GM18858 (cell line): ENCODE measurements around the gene THSD4.

Experiments
- ATAC-seq: cut with Tn5 transposase; IDR thresholded peaks from one replicate; pipeline ENCODE4 v1.9.1; 2021; ENCODE audit not compliant: unreplicated experiment

Gene THSD4

DNA sequence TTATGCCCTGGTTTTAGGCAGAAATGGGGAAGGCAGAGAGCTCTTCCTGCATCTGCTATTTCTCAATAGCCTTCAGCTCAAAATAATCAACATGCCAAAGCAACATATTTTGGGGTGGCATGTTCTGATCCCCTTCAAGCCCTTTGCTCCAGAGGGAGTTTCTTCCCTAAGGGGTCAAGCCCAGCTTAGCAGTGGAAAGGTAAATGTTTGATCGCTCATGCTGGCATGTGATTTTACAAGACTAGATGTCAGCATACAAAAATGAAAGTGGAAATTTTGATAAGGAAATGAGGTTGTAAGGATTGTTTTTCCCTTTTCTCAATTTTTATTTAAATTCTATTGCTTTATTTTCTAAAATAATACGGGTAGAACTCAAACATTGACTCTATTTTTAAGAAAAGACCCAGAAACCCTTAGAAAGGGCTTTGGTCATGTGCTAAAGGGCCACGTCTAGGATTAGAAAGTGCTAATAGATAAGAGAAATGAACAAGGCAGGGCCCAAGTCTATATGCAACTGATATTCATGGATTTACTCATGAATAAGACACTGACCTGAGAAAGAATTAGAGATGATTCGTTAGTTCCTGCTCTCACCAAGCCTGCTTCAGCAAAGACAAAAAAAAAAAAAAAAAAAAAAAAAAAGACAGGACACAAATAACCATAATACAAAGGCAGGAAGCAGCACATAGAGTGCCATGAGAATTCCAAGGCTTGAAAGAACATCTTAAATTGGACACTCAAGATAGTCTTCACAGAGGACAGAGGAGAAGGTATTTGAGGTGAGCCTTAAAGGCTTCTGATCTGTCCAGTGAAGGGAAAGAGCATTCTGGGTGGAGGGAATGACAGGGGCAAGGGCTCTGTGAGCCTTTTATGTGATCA lies 640.1 kb downstream of the THSD4 start:
- no peak for ATAC-seq

GRCh38 chr15:71756599-71757352 lies 641.5 kb downstream of the THSD4 start:
- no peak for ATAC-seq

GRCh38 chr15:71757741-71758530 lies 642.7 kb downstream of the THSD4 start:
- no peak for ATAC-seq

DNA sequence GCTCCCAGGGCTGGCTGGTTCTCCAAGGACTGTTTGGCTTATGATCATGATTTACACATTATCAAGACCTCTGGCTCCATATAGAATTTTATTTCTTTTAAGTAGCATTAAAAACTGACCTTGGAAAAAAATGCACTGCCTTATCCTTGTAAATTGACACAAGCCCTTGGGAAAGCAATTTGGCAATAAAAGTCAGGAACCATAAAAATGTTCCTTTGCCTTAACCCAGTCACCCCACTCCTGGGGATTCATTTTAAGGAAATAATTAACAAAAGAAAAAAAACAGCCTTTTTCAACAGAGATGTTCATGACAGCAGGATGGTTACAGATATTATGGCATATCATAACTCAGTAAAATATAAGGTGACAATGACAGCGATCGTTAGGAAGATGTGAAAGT lies 643.4 kb downstream of the THSD4 start:
- no peak for ATAC-seq

DNA sequence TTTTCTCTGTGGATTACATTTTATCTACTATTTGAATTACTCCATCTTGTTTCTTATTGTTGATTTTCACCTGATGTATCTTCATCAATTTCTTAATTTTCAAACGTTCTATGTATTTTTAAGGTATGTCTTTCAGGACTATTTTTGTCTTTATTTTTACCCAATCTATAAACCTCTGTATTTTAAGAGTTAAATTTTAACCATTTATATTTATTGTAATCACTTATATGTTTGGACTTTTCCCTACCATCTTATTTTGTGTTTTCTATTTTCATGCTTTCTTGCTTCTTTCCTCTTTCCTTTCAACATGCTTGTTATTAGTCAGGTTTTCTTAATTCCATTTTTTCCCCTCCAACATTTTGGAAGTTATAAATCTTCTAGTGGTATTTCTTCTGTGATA lies 645.6 kb downstream of the THSD4 start:
- no peak for ATAC-seq

DNA sequence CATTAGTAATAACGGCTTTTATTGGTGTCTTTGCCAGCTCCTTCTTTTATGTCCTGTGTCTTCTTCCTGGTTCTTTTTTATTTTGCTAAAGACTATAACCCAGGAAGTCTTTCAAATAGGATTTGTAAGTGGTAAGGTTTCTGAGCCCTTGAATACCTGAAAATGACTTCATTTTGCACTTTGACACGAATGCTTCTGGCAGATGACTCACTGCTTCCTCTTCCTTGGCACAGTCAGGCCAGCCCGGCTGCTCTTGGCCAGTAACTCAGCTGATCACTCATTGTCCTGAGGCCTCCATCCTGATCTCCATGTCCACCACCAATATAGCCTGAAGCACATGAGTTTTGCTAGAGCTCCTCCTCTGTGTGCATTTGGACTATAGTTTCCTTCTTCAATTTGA lies 646.4 kb downstream of the THSD4 start:
- ATAC-seq, result no peak

GRCh38 chr15:71768184-71768583 lies 652.9 kb downstream of the THSD4 start:
- no peak for ATAC-seq

GRCh38 chr15:71773206-71773859 lies 658.1 kb downstream of the THSD4 start:
- ATAC-seq, result no peak

DNA sequence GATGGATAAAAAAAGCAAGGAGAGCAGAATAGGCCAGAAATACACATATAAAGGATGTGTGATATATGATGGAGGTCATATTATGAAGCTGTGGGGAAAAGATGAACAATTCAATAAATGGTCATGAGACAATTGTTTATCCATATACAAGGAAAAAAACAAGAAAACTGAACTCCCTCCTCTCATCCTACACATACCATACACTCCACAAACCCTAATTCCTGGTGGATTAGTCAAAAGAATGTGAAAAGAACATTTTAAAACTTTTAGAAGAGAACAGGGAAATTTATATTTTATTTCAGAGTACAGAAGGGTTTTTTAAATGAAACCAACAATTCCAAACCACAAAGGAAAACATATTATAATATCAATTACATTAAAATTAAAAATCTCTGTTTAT lies 660.6 kb downstream of the THSD4 start:
- ATAC-seq, result no peak

DNA sequence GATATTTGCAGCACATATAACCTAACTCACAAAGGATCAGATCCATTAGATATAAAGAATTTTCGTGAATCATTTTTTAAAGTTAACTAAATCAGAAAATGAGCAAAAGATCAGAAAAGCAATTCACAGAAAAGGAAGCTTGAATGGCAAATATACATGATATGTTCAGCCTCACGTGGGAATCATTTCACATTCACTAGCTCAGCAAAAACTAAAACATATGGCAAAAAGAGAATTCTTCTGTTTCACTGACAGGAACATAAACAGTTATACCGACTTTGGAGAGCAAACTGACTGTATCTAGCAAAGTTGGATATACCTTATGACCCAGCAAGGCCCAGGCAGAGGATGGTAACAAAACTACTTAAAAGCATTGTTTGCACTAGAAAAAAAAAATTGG lies 661.0 kb downstream of the THSD4 start:
- ATAC-seq, result no peak

DNA sequence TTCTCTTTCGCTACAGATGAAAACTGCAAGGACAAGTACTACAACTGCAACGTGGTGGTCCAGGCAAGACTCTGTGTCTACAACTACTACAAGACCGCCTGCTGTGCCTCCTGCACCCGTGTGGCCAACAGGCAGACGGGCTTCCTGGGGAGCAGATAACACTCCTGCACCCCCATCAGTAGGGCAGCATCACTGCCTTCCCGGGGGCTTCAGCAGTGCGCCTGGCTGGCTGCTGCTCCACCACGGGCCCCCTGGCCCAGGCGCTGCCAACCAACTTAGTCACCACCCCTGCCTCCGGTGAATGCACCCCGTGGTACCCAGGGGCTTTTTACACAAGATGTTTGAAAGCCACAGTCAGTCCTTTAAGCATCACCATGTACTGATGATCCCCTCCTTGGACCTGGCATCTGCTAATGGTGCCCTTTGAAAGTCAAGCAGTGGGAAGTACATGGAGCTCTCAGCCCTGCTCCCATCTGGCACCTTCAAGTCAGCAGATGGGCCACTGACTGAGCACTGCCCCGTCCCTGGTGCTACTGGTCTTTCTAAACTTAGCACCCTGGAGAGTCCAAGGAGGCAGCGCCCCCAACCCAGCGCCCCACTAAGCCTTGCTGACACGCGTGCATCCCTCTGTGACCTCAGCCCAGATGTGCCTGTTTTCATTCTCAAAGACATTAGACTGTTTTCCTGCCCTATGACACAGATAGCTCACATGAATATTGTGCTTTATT lies 662.1 kb downstream of the THSD4 start:
- ATAC-seq, result no peak

DNA sequence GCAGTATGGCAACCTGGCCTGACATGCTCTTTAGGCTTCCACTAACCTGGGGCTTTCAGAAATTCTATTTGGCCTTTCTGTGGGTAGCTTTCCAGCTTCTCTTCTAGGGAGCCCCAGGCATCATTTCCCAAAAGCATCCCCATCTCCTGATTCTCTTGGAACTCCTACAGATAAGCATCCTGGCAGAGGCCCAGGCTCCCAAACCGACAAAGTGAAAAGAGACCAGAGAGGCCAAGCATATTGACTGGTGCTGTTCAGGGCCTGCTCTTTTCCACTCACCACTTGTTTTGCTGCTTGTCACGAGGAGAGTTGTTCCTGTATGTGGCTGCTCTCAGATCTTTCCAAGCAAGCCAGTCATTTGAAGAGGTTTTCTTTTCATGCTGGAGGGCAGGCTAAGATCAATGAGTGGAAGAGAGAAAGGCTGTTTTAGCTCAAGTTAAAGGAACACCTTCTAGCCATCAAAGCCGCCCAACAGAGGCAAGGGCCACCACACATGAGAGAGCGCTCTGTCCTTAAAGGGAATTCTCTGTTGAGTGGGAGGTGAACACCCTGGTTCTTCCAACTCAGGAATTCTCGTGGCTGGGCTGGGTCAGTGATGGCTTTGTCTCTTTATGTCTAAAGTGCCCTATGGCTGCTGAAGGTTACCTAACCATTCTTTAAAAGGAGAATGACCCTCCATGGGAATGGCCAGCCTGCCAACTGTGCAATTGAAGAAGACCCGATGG lies 664.0 kb downstream of the THSD4 start:
- ATAC-seq, result no peak

DNA sequence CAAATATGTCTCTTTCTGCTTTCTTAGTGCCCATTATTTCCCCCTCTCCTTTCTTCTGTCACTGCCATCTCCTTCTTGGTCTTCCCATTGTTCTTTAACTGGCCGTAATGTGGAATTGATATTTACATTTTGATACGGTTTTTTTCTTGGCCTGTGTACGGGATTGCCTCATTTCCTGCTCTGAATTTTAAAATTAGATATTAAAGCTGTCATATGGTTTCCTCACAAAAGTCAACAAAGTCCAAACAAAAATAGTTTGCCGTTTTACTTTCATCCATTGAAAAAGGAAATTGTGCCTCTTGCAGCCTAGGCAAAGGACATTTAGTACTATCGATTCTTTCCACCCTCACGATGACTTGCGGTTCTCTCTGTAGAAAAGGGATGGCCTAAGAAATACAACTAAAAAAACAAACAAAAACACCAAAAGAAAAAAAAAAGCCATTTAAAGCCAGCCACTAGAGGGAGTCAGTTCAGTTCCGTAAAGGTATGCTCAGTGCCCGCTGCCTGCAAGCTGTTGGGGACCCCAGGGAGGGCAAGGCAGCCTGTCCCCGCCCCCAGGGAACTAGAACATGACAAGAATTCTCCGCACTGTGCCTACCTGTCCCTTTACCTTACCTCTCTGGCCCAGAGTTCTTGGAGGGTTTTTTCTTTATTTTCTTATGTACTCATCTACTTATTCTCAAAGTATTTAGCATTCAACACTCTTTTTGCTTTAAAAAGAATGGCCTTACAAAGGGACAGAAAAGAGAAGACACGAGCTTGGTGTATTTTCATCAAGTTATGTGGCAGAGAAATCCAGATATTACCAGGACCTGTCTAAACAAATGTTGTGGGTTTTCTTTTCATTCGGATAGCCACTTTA lies 665.1 kb downstream of the THSD4 start:
- ATAC-seq, result no peak

- ATAC-seq, result no peak
These were observed 666.1 kb downstream of the THSD4 start for GRCh38 chr15:71781179-71781964.

GRCh38 chr15:71781965-71782265 lies 666.6 kb downstream of the THSD4 start:
- ATAC-seq, result no peak

DNA sequence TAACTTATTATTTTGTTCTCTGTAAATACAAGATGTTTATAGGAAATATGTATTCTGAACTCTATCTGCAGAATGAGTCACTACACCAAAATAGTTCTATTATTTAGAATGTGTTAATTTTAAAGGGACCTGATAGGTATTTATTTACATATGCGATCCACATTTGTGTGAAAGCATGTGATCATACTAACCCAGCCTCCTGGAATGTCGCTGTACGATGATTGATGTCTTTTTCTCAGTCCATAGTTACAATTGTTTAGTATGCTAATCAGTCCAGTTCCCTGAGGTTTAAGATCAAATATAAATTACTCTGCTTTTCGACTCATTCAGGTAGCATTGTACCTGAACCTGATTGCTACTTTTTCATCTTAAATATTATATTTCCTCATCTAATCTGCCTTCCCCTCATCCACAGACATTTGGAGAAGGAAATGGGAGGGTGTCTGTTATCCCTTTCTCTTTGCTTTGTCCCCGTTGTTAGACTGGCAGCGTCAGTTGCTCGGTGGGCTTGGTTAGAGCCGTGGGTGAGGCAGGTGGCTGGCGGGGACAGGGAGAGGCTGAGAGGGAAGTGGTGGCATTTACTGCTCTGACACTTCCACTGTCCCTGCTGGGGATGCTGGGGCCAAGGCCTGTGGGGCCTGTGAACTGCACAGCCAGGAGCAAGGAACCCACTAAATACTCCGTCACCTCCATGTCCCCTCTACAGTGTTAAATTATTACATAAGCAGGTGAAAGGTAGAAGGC lies 667.3 kb downstream of the THSD4 start:
- ATAC-seq, result no peak

GRCh38 chr15:71784719-71785118 lies 669.4 kb downstream of the THSD4 start:
- ATAC-seq, result no peak
